ENCODE measurements around the gene HOMER1.

HOMER1 gene

DNA sequence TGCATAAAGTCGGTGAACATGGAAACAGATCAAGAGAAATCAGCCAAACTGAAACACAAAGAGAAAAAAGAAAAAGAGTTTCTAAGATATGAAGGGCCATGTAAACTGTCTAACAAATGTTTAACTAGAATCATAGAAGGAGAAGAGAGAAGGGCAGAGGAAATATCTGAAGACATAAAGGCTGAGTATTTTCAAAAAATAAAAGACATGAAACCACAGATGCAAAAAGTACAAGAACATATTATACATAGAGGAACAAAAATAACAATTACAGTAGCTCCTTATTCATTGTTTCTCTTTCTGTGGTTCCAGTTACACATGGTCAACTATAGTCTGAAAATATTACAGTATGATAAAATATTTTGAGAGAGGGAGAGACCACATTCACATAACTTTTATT, 106.3 kb downstream of the HOMER1 start:
- no peak for DNase-seq (ENCODE audit: extremely low spot score)
- ChIA-PET CTCF (no interaction called here), POLR2A (no interaction called here)
- TF ChIP-seq, protein P1, sequence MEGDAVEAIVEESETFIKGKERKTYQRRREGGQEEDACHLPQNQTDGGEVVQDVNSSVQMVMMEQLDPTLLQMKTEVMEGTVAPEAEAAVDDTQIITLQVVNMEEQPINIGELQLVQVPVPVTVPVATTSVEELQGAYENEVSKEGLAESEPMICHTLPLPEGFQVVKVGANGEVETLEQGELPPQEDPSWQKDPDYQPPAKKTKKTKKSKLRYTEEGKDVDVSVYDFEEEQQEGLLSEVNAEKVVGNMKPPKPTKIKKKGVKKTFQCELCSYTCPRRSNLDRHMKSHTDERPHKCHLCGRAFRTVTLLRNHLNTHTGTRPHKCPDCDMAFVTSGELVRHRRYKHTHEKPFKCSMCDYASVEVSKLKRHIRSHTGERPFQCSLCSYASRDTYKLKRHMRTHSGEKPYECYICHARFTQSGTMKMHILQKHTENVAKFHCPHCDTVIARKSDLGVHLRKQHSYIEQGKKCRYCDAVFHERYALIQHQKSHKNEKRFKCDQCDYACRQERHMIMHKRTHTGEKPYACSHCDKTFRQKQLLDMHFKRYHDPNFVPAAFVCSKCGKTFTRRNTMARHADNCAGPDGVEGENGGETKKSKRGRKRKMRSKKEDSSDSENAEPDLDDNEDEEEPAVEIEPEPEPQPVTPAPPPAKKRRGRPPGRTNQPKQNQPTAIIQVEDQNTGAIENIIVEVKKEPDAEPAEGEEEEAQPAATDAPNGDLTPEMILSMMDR (IDR thresholded peaks at IDR 0.05; ENCODE audit: control extremely low read depth, extremely low read depth, low read depth, missing control alignments), result no peak

DNA sequence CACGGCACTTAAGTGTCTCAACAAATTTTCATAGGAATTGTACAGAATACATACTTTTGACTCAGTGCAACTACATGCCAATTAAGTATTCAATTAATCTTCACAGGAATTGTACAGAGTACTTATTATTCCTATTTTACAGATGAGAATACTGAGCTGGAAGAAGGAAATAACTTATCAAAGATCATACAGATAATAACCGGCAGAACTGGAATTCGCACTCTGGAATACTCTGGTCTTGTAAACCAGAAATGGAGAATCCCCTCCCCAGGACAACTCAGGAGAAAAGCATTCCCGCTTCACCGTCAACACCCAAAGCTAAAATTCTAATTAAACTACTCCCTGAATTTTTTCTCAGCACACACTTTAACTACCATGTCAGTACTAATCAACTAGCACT, 112.7 kb downstream of the HOMER1 start:
- ChIA-PET CTCF (interaction anchor here (0.9 kb wide), 1 partner anchor 10 kb away, joined by 3 read pairs; no protein-coding TSS in a partner anchor), POLR2A (no interaction called here)
- no peak for DNase-seq (ENCODE audit: extremely low spot score)
- TF ChIP-seq, protein P1 (IDR thresholded peaks at IDR 0.05; ENCODE audit: control extremely low read depth, extremely low read depth, low read depth, missing control alignments), result no peak

DNA sequence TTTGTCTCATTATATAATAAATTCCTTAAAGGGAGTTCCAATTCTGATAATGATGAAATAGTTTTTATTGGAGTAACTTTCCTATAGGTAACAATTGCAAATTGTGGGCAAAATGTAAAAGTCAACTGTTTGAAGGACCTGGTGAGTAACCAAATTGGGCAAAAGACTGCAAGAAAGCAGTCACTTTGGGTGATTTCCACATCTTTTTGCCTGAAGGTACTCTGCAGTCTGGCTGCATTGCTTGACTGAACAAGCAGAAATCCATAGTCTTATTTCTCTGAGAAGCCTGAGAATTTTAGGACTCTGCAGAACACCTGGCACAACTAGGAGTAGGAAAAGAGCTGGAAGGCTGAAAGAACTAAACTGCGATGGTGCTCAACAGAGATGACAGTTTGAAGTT, 114.9 kb downstream of the HOMER1 start:
- DNase-seq (ENCODE audit: extremely low spot score), result no peak
- ChIA-PET POLR2A (no interaction called here), CTCF (interaction anchor here (1.2 kb wide), 1 partner anchor 18 kb away, joined by 3 read pairs; no protein-coding TSS in a partner anchor)
- TF ChIP-seq, protein P1 (IDR thresholded peaks at IDR 0.05; ENCODE audit: control extremely low read depth, extremely low read depth, low read depth, missing control alignments), result no peak

DNA sequence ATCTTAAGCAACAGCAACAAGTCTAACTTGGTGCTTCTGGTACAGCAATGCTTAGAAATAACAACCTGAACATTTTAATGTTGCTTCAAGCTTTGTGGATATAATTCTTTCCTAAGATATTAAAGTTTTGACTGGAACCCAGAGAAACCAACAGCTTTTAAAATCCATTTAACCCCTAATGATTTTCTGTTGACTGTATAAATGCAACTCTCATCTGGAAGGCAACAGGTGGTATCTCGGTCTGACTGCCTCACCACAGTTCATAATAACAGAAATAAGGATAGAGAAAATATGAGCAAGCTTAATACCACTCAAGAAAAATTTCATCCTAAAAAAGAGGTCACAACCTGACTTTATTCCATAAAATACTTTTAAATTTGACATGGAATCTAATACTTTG, 116.9 kb downstream of the HOMER1 start:
- POLR2A ChIA-PET, result no interaction called here
- DNase-seq (ENCODE audit: extremely low spot score), result no peak
- TF ChIP-seq, protein P1 (IDR thresholded peaks at IDR 0.05; ENCODE audit: control extremely low read depth, extremely low read depth, low read depth, missing control alignments), result no peak
- CTCF ChIA-PET, result interaction anchor here (0.6 kb wide), 1 partner anchor 138 kb away, joined by 3 read pairs; no protein-coding TSS in a partner anchor

DNA sequence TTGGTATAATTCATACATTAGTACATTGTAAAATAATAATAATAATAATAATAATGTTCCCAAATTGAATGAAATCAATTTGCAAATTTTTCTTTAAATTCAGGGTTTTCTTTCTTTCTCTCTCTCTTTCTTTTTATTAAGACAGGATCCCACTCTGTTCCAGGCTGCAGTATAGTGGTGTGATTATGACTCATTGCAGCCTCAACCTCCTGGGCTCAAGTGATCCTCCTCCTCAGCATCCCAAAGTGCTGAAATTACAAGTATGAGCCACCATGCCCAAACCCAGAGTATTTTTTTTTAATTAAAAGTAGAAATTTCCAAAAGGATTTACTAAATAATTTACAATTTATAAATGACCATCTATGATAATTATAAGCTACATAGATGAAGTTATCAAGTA, 117.7 kb downstream of the HOMER1 start:
- DNase-seq (ENCODE audit: extremely low spot score), result no peak
- CTCF ChIA-PET, result no interaction called here
- POLR2A ChIA-PET, result no interaction called here
- TF ChIP-seq, protein P1 (IDR thresholded peaks at IDR 0.05; ENCODE audit: control extremely low read depth, extremely low read depth, low read depth, missing control alignments), result no peak

DNA sequence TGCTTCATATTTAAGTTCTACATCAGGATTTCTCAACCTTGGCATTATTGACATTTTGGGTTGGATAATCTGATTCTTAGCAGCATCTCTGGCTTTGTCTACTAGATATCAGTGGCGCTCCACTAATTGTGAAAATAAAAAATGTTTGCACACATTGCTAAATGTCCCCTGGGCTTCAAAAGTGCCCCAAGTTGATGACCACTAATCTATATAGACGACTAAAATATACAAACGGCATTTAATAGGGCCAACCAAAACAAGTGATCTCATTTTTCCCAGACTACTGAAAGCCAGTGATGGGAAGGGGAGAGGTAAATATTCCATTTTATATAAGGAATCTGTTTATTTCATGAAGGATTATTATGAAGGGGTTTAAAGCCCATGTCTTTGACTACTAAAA, 118.6 kb downstream of the HOMER1 start:
- TF ChIP-seq, protein P1 (IDR thresholded peaks at IDR 0.05; ENCODE audit: control extremely low read depth, extremely low read depth, low read depth, missing control alignments), result no peak
- DNase-seq (ENCODE audit: extremely low spot score), result no peak
- CTCF ChIA-PET, result interaction anchor here (1.1 to 1.3 kb wide), 2 partner anchors 16 to 21 kb away, joined by 3 read pairs; no protein-coding TSS in a partner anchor
- POLR2A ChIA-PET, result no interaction called here

DNA sequence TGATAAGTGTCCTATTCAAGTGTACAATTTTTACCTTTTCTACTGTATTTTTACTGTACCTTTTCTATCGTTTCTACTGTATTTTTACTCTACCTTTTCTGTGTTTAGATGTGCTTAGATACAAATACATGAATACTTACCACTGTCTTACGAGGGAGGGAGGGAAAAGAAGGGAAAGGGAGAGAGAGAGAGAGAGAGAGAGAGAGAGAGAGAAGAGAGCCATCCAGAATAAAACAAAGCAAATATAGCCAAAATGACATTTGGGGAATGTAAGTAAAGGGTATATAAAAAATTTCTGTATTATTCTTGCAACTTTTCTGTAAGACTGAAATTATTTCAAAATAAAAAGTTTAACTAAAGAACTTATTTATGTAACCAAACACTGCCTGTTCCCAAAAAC, 121.2 kb downstream of the HOMER1 start:
- CTCF ChIA-PET, result interaction anchor here (1.5 kb wide), 1 partner anchor 11 kb away, joined by 3 read pairs; no protein-coding TSS in a partner anchor
- TF ChIP-seq, protein P1 (IDR thresholded peaks at IDR 0.05; ENCODE audit: control extremely low read depth, extremely low read depth, low read depth, missing control alignments), result no peak
- POLR2A ChIA-PET, result no interaction called here
- no peak for DNase-seq (ENCODE audit: extremely low spot score)
